ENCODE results near the gene OR1K1. TPM values are rescaled to one million over a fixed set of nuclear protein-coding genes. Genes with fewer than 3 reads are reported as not detected.

Gene OR1K1
- total RNA-seq, 1 experiment from 2014 or later = not detected

GRCh38 chr9:122832194-122832593, 32.3 kb downstream of the OR1K1 start:
- ATAC-seq (no peak), DNase-seq (ENCODE audit: low read depth, low spot score) (no peak)
- Histone ChIP-seq H3K9ac (ENCODE audit: low read length) (no peak overlapping the region), H4K20me1 (ENCODE audit: insufficient read depth) (no peaks in the 10 kb centered on the region), H3K27me3 (ENCODE audit: insufficient read depth, low read length) (no peaks in the 10 kb centered on the region), H3K36me3 (ENCODE audit: control insufficient read depth in 1 of 2, insufficient read depth in 2 of 2, low read length in 2 of 2) (no peaks in the 10 kb centered on the region), H3K9me2 (ENCODE audit: insufficient read depth) (no peaks in the 10 kb centered on the region; the same call in 1 of the 2 replicates), H3K9me3 (ENCODE audit: control insufficient read depth in 1 of 2, insufficient read depth in 1 of 2, low read depth in 1 of 2, low read length in 2 of 2) (no peaks in the 10 kb centered on the region), H2AFZ (ENCODE audit: low read depth, low read length, poor library complexity, severe bottlenecking) (peak overlapping the region; percentile 41), H3K4me1 (ENCODE audit: control insufficient read depth in 1 of 2, insufficient read depth in 2 of 2, low read length in 2 of 2) (peaks cover 11 to 22% of the 10 kb centered on the region in 2 experiments; a peak in 3 of 4 replicates), H3K79me2 (ENCODE audit: insufficient read depth, low read length) (peaks cover 8% of the 10 kb centered on the region), H3K4me2 (ENCODE audit: low read length) (no peak overlapping the region), H3K27ac (ENCODE audit: low read depth, low read length) (no peak overlapping the region), H3K4me3 (replicated peaks in 1 of 2; ENCODE audit: low read depth in 1 of 2, low read length in 2 of 2) (no peak overlapping the region)
- POLR2A ChIA-PET = no interaction called here
- TF ChIP-seq MAX (IDR thresholded peaks at IDR 0.05) (no peak), REST (IDR thresholded peaks at IDR 0.05; ENCODE audit: low read depth) (no peak), ELF1 (IDR thresholded peaks at IDR 0.05; ENCODE audit: borderline replicate concordance, low read depth) (no peak), EZH2phosphoT487 (IDR thresholded peaks at IDR 0.05; ENCODE audit: borderline replicate concordance) (no peak), FOSL1 (IDR thresholded peaks at IDR 0.05; ENCODE audit: low read depth) (no peak), ATF3 (IDR thresholded peaks at IDR 0.05) (no peak), TCF7L2 (IDR thresholded peaks at IDR 0.05; ENCODE audit: borderline replicate concordance, extremely low read depth, insufficient read depth, insufficient read length) (no peak), SRF (IDR thresholded peaks at IDR 0.05; ENCODE audit: low read depth) (no peak), EZH2 (IDR thresholded peaks at IDR 0.05) (no peak), ZFX (IDR thresholded peaks at IDR 0.05) (no peak), ZBTB33 (IDR thresholded peaks at IDR 0.05; ENCODE audit: extremely low read depth, insufficient replicate concordance, low read length) (no peak), POLR2AphosphoS5 (IDR thresholded peaks at IDR 0.05; ENCODE audit: low read depth, low read length) (no peak), RAD21 (IDR thresholded peaks at IDR 0.05; ENCODE audit: low read depth) (no peak), CTCF (IDR thresholded peaks at IDR 0.05 in 2 of 3, conservative IDR thresholded peaks at IDR 0.05 in 1 of 3; ENCODE audit: borderline replicate concordance in 1 of 3, insufficient read depth in 1 of 3, low read depth in 2 of 3, low read length in 2 of 3) (no peak), JUND (IDR thresholded peaks at IDR 0.05) (no peak), ZNF274 (IDR thresholded peaks at IDR 0.05; ENCODE audit: low read depth, low read length) (no peak), SP1 (IDR thresholded peaks at IDR 0.05; ENCODE audit: low read depth) (no peak), YY1 (IDR thresholded peaks at IDR 0.05; ENCODE audit: extremely low read depth, insufficient replicate concordance, low read depth, low read length) (no peak), SIN3A (IDR thresholded peaks at IDR 0.05; ENCODE audit: low read depth) (no peak)
- intact Hi-C loops (cut with micrococcal nuclease) = no loop called here
- CTCF ChIA-PET = no interaction called here
- RAD21 ChIA-PET (ENCODE audit: low non-redundant PET in 1 of 2, low total read pairs in 2 of 2, uncharacterized antibody in 2 of 2, unreplicated experiment in 2 of 2) = no interaction called here
- no TSS peak for BruUV-seq (replicated peaks)

Measured in HCT116 (cell line).